CD8-positive, alpha-beta memory T cell (primary cell): ENCODE results near the gene DOCK4. TPM values are rescaled to one million over a fixed set of nuclear protein-coding genes. Genes with fewer than 3 reads are reported as not detected.

Experiments used
- CTCF ChIA-PET: fragments of 350-600 bp; sonication (Branson Sonifier 250); formaldehyde crosslinking; loops from one replicate; lab custom pipeline; 2021; ENCODE audit warnings: antibody characterized with exemption; lab: Charles Lee
- POLR2A ChIA-PET: fragments of 350-600 bp; sonication (Branson Sonifier 250); formaldehyde crosslinking; loops from one replicate; lab custom pipeline; 2021; ENCODE audit warnings: antibody characterized with exemption; lab: Charles Lee
- DNase-seq, 5 donors: peaks; one replicate each; pipeline versions ENCODE4 v3.0.0 to v3.0.0-alpha.2; 2020 to 2022; ENCODE audit warnings: mixed read lengths in 1 of 5
- H3K27ac ChIP-seq: one replicate; pipeline ENCODE4 v1.7.0; 2013; ENCODE audit warnings: low read depth, mild to moderate bottlenecking, low read length, moderate library complexity
- H3K27me3 ChIP-seq: 2 replicates; pipeline ENCODE4 v1.7.0; 2013; ENCODE audit warnings: low read length, mild to moderate bottlenecking; ENCODE audit not compliant: insufficient read depth, poor library complexity, severe bottlenecking
- H3K36me3 ChIP-seq: 2 replicates; pipeline ENCODE4 v1.7.0; 2013; ENCODE audit warnings: mild to moderate bottlenecking, low read length, moderate library complexity; ENCODE audit not compliant: insufficient read depth
- H3K4me1 ChIP-seq: 2 replicates; pipeline ENCODE4 v1.7.0; 2013; ENCODE audit warnings: mild to moderate bottlenecking, low read length, moderate library complexity; ENCODE audit not compliant: insufficient read depth
- H3K4me3 ChIP-seq: 2 replicates; pipeline ENCODE4 v1.7.0; 2013; ENCODE audit warnings: mild to moderate bottlenecking, low read length
- H3K9me3 ChIP-seq: 2 replicates; pipeline ENCODE4 v1.7.0; 2013; ENCODE audit warnings: mild to moderate bottlenecking, low read length
- H3K27ac Mint-ChIP-seq, 8 donors: one replicate each; pipeline ENCODE4 v1.8.0; 2020 to 2021; ENCODE audit warnings: mixed read lengths in 8 of 8, mild to moderate bottlenecking in 6 of 8, inconsistent platforms in 3 of 8, moderate library complexity in 3 of 8
- H3K27me3 Mint-ChIP-seq, 2 donors: one replicate each; pipeline ENCODE4 v1.8.0; 2020 to 2021; ENCODE audit warnings: mixed read lengths in 2 of 2, mild to moderate bottlenecking in 1 of 2, moderate library complexity in 1 of 2
- H3K36me3 Mint-ChIP-seq, 3 donors: one replicate each; pipeline ENCODE4 v1.8.0; 2020 to 2021; ENCODE audit warnings: mixed read lengths in 3 of 3, inconsistent platforms in 1 of 3, mild to moderate bottlenecking in 1 of 3
- H3K4me1 Mint-ChIP-seq, 3 donors: one replicate each; pipeline ENCODE4 v1.8.0; 2020 to 2021; ENCODE audit warnings: mixed read lengths in 3 of 3, inconsistent platforms in 1 of 3, mild to moderate bottlenecking in 1 of 3
- H3K4me3 Mint-ChIP-seq, 7 donors: one replicate each; pipeline ENCODE4 v1.8.0; 2020 to 2021; ENCODE audit warnings: mixed read lengths in 7 of 7, mild to moderate bottlenecking in 6 of 7, moderate library complexity in 4 of 7, inconsistent platforms in 2 of 7
- H3K9me3 Mint-ChIP-seq, 5 donors: one replicate each; pipeline ENCODE4 v1.8.0; 2020 to 2022; ENCODE audit warnings: mixed read lengths in 5 of 5, mild to moderate bottlenecking in 3 of 5, moderate library complexity in 2 of 5, inconsistent platforms in 1 of 5
- polyA plus RNA-seq: library from polyadenylated mRNA; unstranded; fragments of 300-500 nt; fragmentation: Illumina TruSeq; gene quantifications from one replicate; pipeline ENCODE4 v1.2.3, GENCODE V29; 2021
- total RNA-seq, 2 experiments: library from RNA; stranded (reverse); gene quantifications; one replicate each; pipeline ENCODE4 v1.2.3, GENCODE V29; 2021

Gene DOCK4
- total and polyA plus RNA-seq, 3 experiments from 2014 or later, result 1.2 TPM; not detected in 1

- no peak overlapping the region for H3K4me3 ChIP-seq
- no peaks in the 10 kb centered on the region for H3K4me1 Mint-ChIP-seq
- no peak overlapping the region for H3K4me3 Mint-ChIP-seq
- H3K27me3 ChIP-seq, result no peaks in the 10 kb centered on the region
- no peaks in the 10 kb centered on the region for H3K36me3 ChIP-seq
- no peak for DNase-seq
- H3K27ac Mint-ChIP-seq, result no peak overlapping the region
- no peaks in the 10 kb centered on the region for H3K36me3 Mint-ChIP-seq
- H3K27ac ChIP-seq, result no peak overlapping the region
- ChIA-PET POLR2A (no interaction called here), CTCF (no interaction called here)
- H3K9me3 ChIP-seq, result no peaks in the 10 kb centered on the region
- H3K4me1 ChIP-seq, result no peaks in the 10 kb centered on the region
- no peaks in the 10 kb centered on the region for H3K9me3 Mint-ChIP-seq
- peaks cover 9 to 10% of the 10 kb centered on the region in 2 donors for H3K27me3 Mint-ChIP-seq
Measured at GRCh38 chr7:111677848-111678247, 528.4 kb downstream of the DOCK4 start.

DNA sequence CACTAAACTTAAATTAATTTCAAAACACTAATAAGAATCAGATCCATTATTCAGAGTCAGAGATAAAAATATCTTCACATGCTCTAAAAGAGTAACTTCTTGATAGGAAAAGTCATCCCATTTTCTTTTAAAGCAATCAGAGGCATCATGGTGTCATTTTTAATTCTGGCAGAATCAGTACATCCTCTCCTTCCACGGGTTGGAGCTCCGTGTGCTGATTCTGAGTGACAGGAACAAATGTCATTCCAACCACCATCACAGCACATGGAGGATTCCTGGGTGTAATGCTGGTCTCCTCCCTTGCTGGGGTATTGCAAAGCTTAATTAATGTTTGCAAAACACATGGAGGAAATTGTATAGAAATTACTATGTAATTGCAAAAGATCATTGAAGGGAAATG lies 529.4 kb downstream of the DOCK4 start:
- Mint-ChIP-seq H3K4me1 (no peaks in the 10 kb centered on the region), H3K36me3 (no peaks in the 10 kb centered on the region), H3K27ac (no peak overlapping the region), H3K4me3 (no peak overlapping the region), H3K27me3 (peaks cover 4 to 10% of the 10 kb centered on the region in 2 donors), H3K9me3 (no peaks in the 10 kb centered on the region)
- Histone ChIP-seq H3K4me1 (no peaks in the 10 kb centered on the region), H3K9me3 (no peaks in the 10 kb centered on the region), H3K36me3 (no peaks in the 10 kb centered on the region), H3K4me3 (no peak overlapping the region), H3K27me3 (no peaks in the 10 kb centered on the region), H3K27ac (no peak overlapping the region)
- CTCF ChIA-PET, result interaction anchor here (1.1 kb wide), 1 partner anchor 59 kb away, joined by 3 read pairs; no protein-coding TSS in a partner anchor
- POLR2A ChIA-PET, result no interaction called here
- no peak for DNase-seq

Other genes starting within 250 kb of the DOCK4 start
- 10 to 100 TPM; 13.5 to 14.7 TPM for gene ZNF277, start 296 bp upstream of the DOCK4 start, total RNA-seq
- 20.6 TPM for gene ZNF277, start 296 bp upstream of the DOCK4 start, polyA plus RNA-seq
- 10 to 100 TPM; 56.6 to 58.8 TPM for gene IFRD1, start 244.1 kb upstream of the DOCK4 start, total RNA-seq
- gene IFRD1, start 244.1 kb upstream of the DOCK4 start, polyA plus RNA-seq, result 37.9 TPM